OCI-LY1 (cell line): ENCODE measurements around the gene VENTX.

Experiments
- H2AFZ ChIP-seq: fragments of 200-600 bp; sonication (generic), shearing (Covaris generic); 2 replicates; pipeline ENCODE4 v1.6.0; 2014; ENCODE audit warnings: antibody characterized with exemption, mild to moderate bottlenecking, low read length
- H3F3A ChIP-seq: fragments of 200-600 bp; sonication (generic), shearing (Covaris generic); 2 replicates; pipeline ENCODE4 v1.6.0; 2014; ENCODE audit warnings: mild to moderate bottlenecking, antibody characterized with exemption, low read length, moderate library complexity; ENCODE audit not compliant: insufficient read depth
- H3K27ac ChIP-seq: fragments of 200-600 bp; sonication (generic); 2 replicates; pipeline ENCODE4 v1.5.1; 2014; ENCODE audit warnings: low read length, mixed run types, mild to moderate bottlenecking, low read depth; ENCODE audit not compliant: poor library complexity, severe bottlenecking
- H3K27me3 ChIP-seq: fragments of 200-600 bp; sonication (generic); 2 replicates; pipeline ENCODE4 v1.6.0; 2014; ENCODE audit warnings: antibody characterized with exemption, mild to moderate bottlenecking, low read length, moderate library complexity; ENCODE audit not compliant: insufficient read depth
- H3K36me3 ChIP-seq: fragments of 200-600 bp; sonication (generic); 2 replicates; pipeline ENCODE4 v1.6.1; 2014; ENCODE audit warnings: mild to moderate bottlenecking, antibody characterized with exemption, low read length, moderate library complexity, mixed read lengths; ENCODE audit not compliant: insufficient read depth
- H3K4me1 ChIP-seq: fragments of 200-600 bp; sonication (generic); 2 replicates; pipeline ENCODE4 v1.5.1; 2014; ENCODE audit warnings: mild to moderate bottlenecking, low read length, moderate library complexity; ENCODE audit not compliant: insufficient read depth, severe bottlenecking
- H3K4me2 ChIP-seq: fragments of 200-600 bp; sonication (generic), shearing (Covaris generic); 2 replicates; pipeline ENCODE4 v1.6.1; 2014; ENCODE audit warnings: low read length
- H3K4me3 ChIP-seq: fragments of 200-600 bp; sonication (generic); 2 replicates; pipeline ENCODE4 v1.5.1; 2014; ENCODE audit warnings: low read length, low read depth, mild to moderate bottlenecking, mixed read lengths; ENCODE audit not compliant: poor library complexity, severe bottlenecking
- H3K79me2 ChIP-seq: fragments of 200-600 bp; shearing (Covaris generic); 2 replicates; pipeline ENCODE4 v1.6.1; 2016; ENCODE audit warnings: mixed run types, low read length, mixed read lengths; ENCODE audit not compliant: insufficient read depth
- H3K9ac ChIP-seq: fragments of 200-600 bp; sonication (generic), shearing (Covaris generic); 2 replicates; pipeline ENCODE4 v1.6.1; 2014; ENCODE audit warnings: mild to moderate bottlenecking, low read length, mixed read lengths
- H3K9me2 ChIP-seq: fragments of 200-600 bp; sonication (generic), shearing (Covaris generic); 2 replicates; pipeline ENCODE4 v1.6.1; 2014; ENCODE audit warnings: low read depth, mild to moderate bottlenecking, low read length, mixed read lengths
- H3K9me3 ChIP-seq: fragments of 200-600 bp; shearing (Covaris generic); 2 replicates; pipeline ENCODE4 v1.6.1; 2014; ENCODE audit warnings: low read length, mixed read lengths
- H4K20me1 ChIP-seq: fragments of 200-600 bp; sonication (generic), shearing (Covaris generic); 2 replicates; pipeline ENCODE4 v1.6.0; 2016; ENCODE audit warnings: mild to moderate bottlenecking, low read length; ENCODE audit not compliant: insufficient read depth
- EZH2 ChIP-seq: fragments of 200-600 bp; sonication (generic), shearing (Covaris generic); IDR thresholded peaks from 2 replicates; pipeline ENCODE4 v1.8.0; 2017; ENCODE audit warnings: borderline replicate concordance, mixed run types, mild to moderate bottlenecking, antibody characterized with exemption, low read length, moderate library complexity, mixed read lengths
- TF ChIP-seq, protein P1 (sequence below): fragments of 200-600 bp; sonication (generic), shearing (Covaris generic); IDR thresholded peaks from 2 replicates; pipeline ENCODE4 v1.5.1; 2017; ENCODE audit warnings: mild to moderate bottlenecking, antibody characterized with exemption, low read length, moderate library complexity, mixed read lengths

VENTX gene

GRCh38 chr10:133254421-133255120, 16.9 kb downstream of the VENTX start:
- no peaks in the 10 kb centered on the region for H3F3A ChIP-seq
- H3K9ac ChIP-seq, result no peak overlapping the region
- H2AFZ ChIP-seq, result no peak overlapping the region
- H3K27ac ChIP-seq, result no peak overlapping the region
- H3K4me2 ChIP-seq, result no peak overlapping the region
- no peaks in the 10 kb centered on the region for H3K36me3 ChIP-seq
- no peaks in the 10 kb centered on the region for H3K4me1 ChIP-seq
- no peaks in the 10 kb centered on the region for H4K20me1 ChIP-seq
- H3K4me3 ChIP-seq, result no peak overlapping the region
- H3K79me2 ChIP-seq, result no peaks in the 10 kb centered on the region
- peaks cover 8% of the 10 kb centered on the region; the same call in 1 of the 2 replicates for H3K27me3 ChIP-seq
- no peaks in the 10 kb centered on the region for H3K9me3 ChIP-seq
- TF ChIP-seq, protein P1, sequence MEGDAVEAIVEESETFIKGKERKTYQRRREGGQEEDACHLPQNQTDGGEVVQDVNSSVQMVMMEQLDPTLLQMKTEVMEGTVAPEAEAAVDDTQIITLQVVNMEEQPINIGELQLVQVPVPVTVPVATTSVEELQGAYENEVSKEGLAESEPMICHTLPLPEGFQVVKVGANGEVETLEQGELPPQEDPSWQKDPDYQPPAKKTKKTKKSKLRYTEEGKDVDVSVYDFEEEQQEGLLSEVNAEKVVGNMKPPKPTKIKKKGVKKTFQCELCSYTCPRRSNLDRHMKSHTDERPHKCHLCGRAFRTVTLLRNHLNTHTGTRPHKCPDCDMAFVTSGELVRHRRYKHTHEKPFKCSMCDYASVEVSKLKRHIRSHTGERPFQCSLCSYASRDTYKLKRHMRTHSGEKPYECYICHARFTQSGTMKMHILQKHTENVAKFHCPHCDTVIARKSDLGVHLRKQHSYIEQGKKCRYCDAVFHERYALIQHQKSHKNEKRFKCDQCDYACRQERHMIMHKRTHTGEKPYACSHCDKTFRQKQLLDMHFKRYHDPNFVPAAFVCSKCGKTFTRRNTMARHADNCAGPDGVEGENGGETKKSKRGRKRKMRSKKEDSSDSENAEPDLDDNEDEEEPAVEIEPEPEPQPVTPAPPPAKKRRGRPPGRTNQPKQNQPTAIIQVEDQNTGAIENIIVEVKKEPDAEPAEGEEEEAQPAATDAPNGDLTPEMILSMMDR, result no peak
- no peak for TF ChIP-seq EZH2
- no peaks in the 10 kb centered on the region for H3K9me2 ChIP-seq

DNA sequence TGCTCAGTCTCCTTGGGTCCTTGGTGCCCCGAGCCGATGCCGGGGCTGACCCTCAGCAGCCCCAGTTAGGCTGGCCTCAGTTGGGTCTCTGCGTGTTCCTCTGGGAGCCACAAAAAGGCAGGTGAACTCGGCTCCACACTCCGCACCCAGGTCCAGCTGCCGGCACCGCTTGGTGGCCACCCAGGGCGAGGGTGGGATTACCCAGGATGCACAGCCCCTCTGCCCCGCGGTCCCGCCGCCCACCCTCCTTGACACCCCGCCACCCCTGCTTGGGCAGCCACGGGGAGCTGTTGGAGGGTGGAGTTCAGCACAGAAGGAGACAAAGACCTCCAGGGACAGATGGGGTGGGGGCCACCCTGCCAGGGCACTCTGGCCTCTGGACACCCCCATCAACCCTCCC, 17.7 kb downstream of the VENTX start:
- H3K79me2 ChIP-seq, result no peaks in the 10 kb centered on the region
- no peak overlapping the region for H3K4me2 ChIP-seq
- TF ChIP-seq EZH2, result no peak
- TF ChIP-seq, protein P1, result no peak
- H3K4me3 ChIP-seq, result no peak overlapping the region
- H3K36me3 ChIP-seq, result no peaks in the 10 kb centered on the region
- no peaks in the 10 kb centered on the region for H4K20me1 ChIP-seq
- H3K9ac ChIP-seq, result no peak overlapping the region
- no peaks in the 10 kb centered on the region for H3K9me3 ChIP-seq
- no peak overlapping the region for H2AFZ ChIP-seq
- H3K27ac ChIP-seq, result no peak overlapping the region
- H3K27me3 ChIP-seq, result peaks cover 1% of the 10 kb centered on the region; the same call in 1 of the 2 replicates
- no peaks in the 10 kb centered on the region for H3K4me1 ChIP-seq
- no peaks in the 10 kb centered on the region for H3K9me2 ChIP-seq
- H3F3A ChIP-seq, result no peaks in the 10 kb centered on the region

GRCh38 chr10:133257489-133258065, 19.9 kb downstream of the VENTX start:
- H3F3A ChIP-seq, result no peaks in the 10 kb centered on the region
- TF ChIP-seq, protein P1, result peak; percentile 12; the same call in 1 of the 2 replicates
- TF ChIP-seq EZH2, result no peak
- no peaks in the 10 kb centered on the region for H3K9me3 ChIP-seq
- no peaks in the 10 kb centered on the region for H3K79me2 ChIP-seq
- no peak overlapping the region for H3K4me3 ChIP-seq
- peaks cover 2% of the 10 kb centered on the region for H3K27me3 ChIP-seq
- H2AFZ ChIP-seq, result no peak overlapping the region
- no peak overlapping the region for H3K27ac ChIP-seq
- no peak overlapping the region for H3K9ac ChIP-seq
- peaks cover 9% of the 10 kb centered on the region for H3K4me1 ChIP-seq
- no peaks in the 10 kb centered on the region for H4K20me1 ChIP-seq
- H3K9me2 ChIP-seq, result no peaks in the 10 kb centered on the region
- no peaks in the 10 kb centered on the region for H3K36me3 ChIP-seq
- H3K4me2 ChIP-seq, result no peak overlapping the region
